Upper lobe of left lung (tissue), 6 donors: ENCODE results near the gene XPC. TPM values are rescaled to one million over a fixed set of nuclear protein-coding genes. Genes with fewer than 3 reads are reported as not detected.

Experiments used
- ATAC-seq, 2 donors: fragments of 200-7000 bp; cut with Tn5 transposase; one replicate each; pipeline ENCODE4 v1.9.1; 2022; ENCODE audit warnings: mild to moderate bottlenecking in 2 of 2, moderate library complexity in 2 of 2; ENCODE audit not compliant: low FRiP score in 2 of 2
- DNase-seq, 2 donors: peaks; one replicate each; pipeline ENCODE4 v3.0.0-alpha.2; 2019 to 2020
- H3K27ac ChIP-seq, 4 donors: fragments of 200-600 bp; sonication (generic); one replicate each; pipeline ENCODE4 v1.5.1; 2016 to 2019
- H3K27me3 ChIP-seq, 4 donors: fragments of 200-600 bp; sonication (generic); one replicate each; pipeline ENCODE4 v1.5.1; 2017 to 2019
- H3K36me3 ChIP-seq, 4 donors: fragments of 200-600 bp; sonication (generic); one replicate each; pipeline ENCODE4 v1.5.1; 2016 to 2019
- H3K4me1 ChIP-seq, 4 donors: fragments of 200-600 bp; sonication (generic); one replicate each; pipeline ENCODE4 v1.5.1; 2018 to 2019
- H3K4me3 ChIP-seq, 4 donors: fragments of 200-600 bp; sonication (generic); one replicate each; pipeline ENCODE4 v1.5.1; 2017 to 2019; ENCODE audit warnings: mild to moderate bottlenecking in 2 of 4, moderate library complexity in 1 of 4
- H3K9me3 ChIP-seq, 4 donors: fragments of 200-600 bp; sonication (generic); one replicate each; pipeline ENCODE4 v1.5.1; 2018 to 2019
- CTCF ChIP-seq, 6 experiments: fragments of 450-650 bp in 4 of 6; fragments of 200-600 bp in 2 of 6; sonication (generic) in 2 of 6; IDR thresholded peaks; one replicate each; pipeline ENCODE4 v1.5.1; 2016 to 2019; ENCODE audit warnings: antibody characterized with exemption in 6 of 6
- EP300 ChIP-seq, 4 donors: sonication (generic); formaldehyde crosslinking; IDR thresholded peaks; one replicate each; pipeline ENCODE4 v1.5.1; 2017; ENCODE audit warnings: antibody characterized with exemption in 4 of 4, control low read depth in 2 of 4
- POLR2A ChIP-seq, 4 donors: fragments of 450-650 bp; IDR thresholded peaks; one replicate each; pipeline ENCODE4 v1.5.1; 2016 to 2017; ENCODE audit warnings: antibody characterized with exemption in 4 of 4, mild to moderate bottlenecking in 2 of 4
- POLR2AphosphoS5 ChIP-seq, 2 donors: sonication (generic); formaldehyde crosslinking; IDR thresholded peaks; one replicate each; pipeline ENCODE4 v1.5.1; 2017; ENCODE audit warnings: antibody characterized with exemption in 2 of 2
- WGBS, 2 donors: methylation state at CpG; one replicate each; pipeline ENCODE4 v1.1.5; 2017 to 2018; 5-methylcytosine and 5-hydroxymethylcytosine counted together
- total RNA-seq, 6 donors: library from RNA; depleted of rRNA in 4 of 6; stranded (reverse); fragments of >200 nt in 4 of 6; gene quantifications; one replicate each; pipeline versions ENCODE4 v1.1.0 to v1.2.1, GENCODE V29; 2016 to 2021
- donor health status: DM: no; HTN: no; CAD: no; lungs with moderate emphysema.
- donor health status: DM: no; HTN: yes; CAD: no; lungs with severe emphysema.

Gene XPC
- total RNA-seq, 6 donors from 2014 or later, result 33.8 to 87.0 (median 46.6) TPM

GRCh38 chr3:14145670-14146380 is 32.6 kb downstream of the XPC start:
- no peak for DNase-seq
- peak overlapping the region in 1 of 4 donors; percentile 7 for H3K4me3 ChIP-seq
- no peak for ATAC-seq
- peaks cover 32 to 54% (median 42%) of the 10 kb centered on the region in 4 donors for H3K4me1 ChIP-seq
- no peaks in the 10 kb centered on the region for H3K27me3 ChIP-seq
- TF ChIP-seq CTCF (IDR thresholded peaks at IDR 0.05) (peak in 1 of 6 experiments; percentile 13), POLR2A (IDR thresholded peaks at IDR 0.05) (no peak), EP300 (IDR thresholded peaks at IDR 0.05) (no peak), POLR2AphosphoS5 (IDR thresholded peaks at IDR 0.05) (no peak)
- 83 to 90% methylated on average over 9 to 10 of the region's 10 CpGs for WGBS, 2 donors
- no peaks in the 10 kb centered on the region for H3K9me3 ChIP-seq
- H3K36me3 ChIP-seq, result peaks cover 0 to 72% (median 38%) of the 10 kb centered on the region in 4 donors
- H3K27ac ChIP-seq, result peak overlapping the region; percentile 86 to 93 (median 88)

- H3K27me3 ChIP-seq, result no peaks in the 10 kb centered on the region
- 90 to 93% methylated on average over 9 of the region's 9 CpGs for WGBS, 2 donors
- H3K27ac ChIP-seq, result peak overlapping the region; percentile 86 to 93 (median 88)
- peaks cover 32 to 54% (median 42%) of the 10 kb centered on the region in 4 donors for H3K4me1 ChIP-seq
- peak overlapping the region in 2 of 4 donors; percentile 7 to 21 for H3K4me3 ChIP-seq
- peaks cover 0 to 72% (median 36%) of the 10 kb centered on the region in 4 donors for H3K36me3 ChIP-seq
- ATAC-seq (no peak), DNase-seq (no peak)
- no peak for TF ChIP-seq CTCF (IDR thresholded peaks at IDR 0.05)
- TF ChIP-seq POLR2AphosphoS5 (IDR thresholded peaks at IDR 0.05), result no peak
- no peaks in the 10 kb centered on the region for H3K9me3 ChIP-seq
These were observed 33.2 kb downstream of the XPC start for GRCh38 chr3:14145236-14145635.

GRCh38 chr3:14144423-14145075 is 33.9 kb downstream of the XPC start:
- H3K4me1 ChIP-seq, result peaks cover 32 to 54% (median 42%) of the 10 kb centered on the region in 4 donors
- 8 to 10% methylated on average over 7 of the region's 7 CpGs for WGBS, 2 donors

More at GRCh38 chr3:14144423-14145075, 33.9 kb downstream of the XPC start:
- no peaks in the 10 kb centered on the region for H3K9me3 ChIP-seq
- peak overlapping the region in 3 of 4 donors; percentile 7 to 21 (median 16) for H3K4me3 ChIP-seq
- H3K36me3 ChIP-seq, result peaks cover 0 to 72% (median 36%) of the 10 kb centered on the region in 4 donors
- peak overlapping the region; percentile 86 to 93 (median 88) for H3K27ac ChIP-seq
- H3K27me3 ChIP-seq, result no peaks in the 10 kb centered on the region
- ATAC-seq (peak; percentile 90), DNase-seq (peak in 1 of 2 donors; percentile 87)
- TF ChIP-seq POLR2A (IDR thresholded peaks at IDR 0.05) (no peak), POLR2AphosphoS5 (IDR thresholded peaks at IDR 0.05) (peak; percentile 44 to 81), CTCF (IDR thresholded peaks at IDR 0.05) (no peak), EP300 (IDR thresholded peaks at IDR 0.05) (peak in 2 of 4 donors; percentile 67 to 80)
